Endodermal cell (in vitro differentiated cells): ENCODE results near the gene CELF1. TPM values are rescaled to one million over a fixed set of nuclear protein-coding genes. Genes with fewer than 3 reads are reported as not detected.

Experiments used
- DNase-seq: peaks from one replicate; pipeline ENCODE4 v3.0.0-alpha.2; 2017
- H3K27ac ChIP-seq: 2 replicates; pipeline ENCODE4 v1.5.1; 2013; ENCODE audit warnings: mild to moderate bottlenecking, low read depth, low read length, moderate library complexity
- H3K27me3 ChIP-seq: 2 replicates; pipeline ENCODE4 v1.6.1; 2013; ENCODE audit warnings: mild to moderate bottlenecking, low read length, moderate library complexity; ENCODE audit not compliant: insufficient read depth, control insufficient read depth, poor library complexity, severe bottlenecking
- H3K36me3 ChIP-seq: 2 replicates; pipeline ENCODE4 v1.7.0; 2013; ENCODE audit warnings: mild to moderate bottlenecking, low read length, moderate library complexity; ENCODE audit not compliant: control insufficient read depth, insufficient read depth
- H3K4me1 ChIP-seq: one replicate; pipeline ENCODE4 v1.7.0; 2013; ENCODE audit warnings: low read length; ENCODE audit not compliant: control insufficient read depth, insufficient read depth
- H3K4me3 ChIP-seq: 2 replicates; pipeline ENCODE4 v1.5.1; 2013; ENCODE audit warnings: mild to moderate bottlenecking, low read length, moderate library complexity
- H3K9ac ChIP-seq: 2 replicates; pipeline ENCODE4 v1.6.1; 2013; ENCODE audit warnings: mild to moderate bottlenecking, low read length, moderate library complexity; ENCODE audit not compliant: poor library complexity, severe bottlenecking; ENCODE audit errors: extremely low read depth
- H3K9me3 ChIP-seq: 2 replicates; pipeline ENCODE4 v1.6.1; 2013; ENCODE audit warnings: mild to moderate bottlenecking, low read length, moderate library complexity; ENCODE audit not compliant: control insufficient read depth
- H3K27ac Mint-ChIP-seq: 2 replicates; pipeline ENCODE4 v1.8.0; 2020; ENCODE audit warnings: mixed read lengths
- H3K27me3 Mint-ChIP-seq: 2 replicates; pipeline ENCODE4 v1.8.0; 2021; ENCODE audit warnings: mild to moderate bottlenecking, mixed read lengths; ENCODE audit not compliant: insufficient read depth
- H3K36me3 Mint-ChIP-seq: 2 replicates; pipeline ENCODE4 v1.8.0; 2020; ENCODE audit warnings: low read depth, mixed read lengths
- H3K4me1 Mint-ChIP-seq: 2 replicates; pipeline ENCODE4 v1.8.0; 2020; ENCODE audit warnings: mixed read lengths
- H3K4me3 Mint-ChIP-seq: 2 replicates; pipeline ENCODE4 v1.8.0; 2020; ENCODE audit warnings: mild to moderate bottlenecking, moderate library complexity, mixed read lengths
- H3K9me3 Mint-ChIP-seq: 2 replicates; pipeline ENCODE4 v1.8.0; 2020; ENCODE audit warnings: mild to moderate bottlenecking, mixed read lengths
- CTCF ChIP-seq: fragments of 200-600 bp; sonication (generic); conservative IDR thresholded peaks from 2 replicates; pipeline ENCODE4 v1.5.0; 2021; ENCODE audit warnings: antibody characterized with exemption, mild to moderate bottlenecking
- WGBS, 2 experiments: methylation state at CpG; one replicate each; pipeline versions ENCODE4 v1.1.5 to v1.1.7; 2013; ENCODE audit warnings: missing lambda C conversion rate in 2 of 2, mixed read lengths in 1 of 2; ENCODE audit not compliant: insufficient coverage in 1 of 2, insufficient read length in 1 of 2; 5-methylcytosine and 5-hydroxymethylcytosine counted together
- total RNA-seq, 2 donors: library from RNA; stranded (reverse); fragmentation: NEBNext Ultra II Directional in 1 of 2; extraction: Animal tissue kit (Norgen Biotek cat#: 25700) in 1 of 2; gene quantifications; 2 replicates in 1 of 2; 3 replicates in 1 of 2; pipeline ENCODE4 v1.2.1, GENCODE V29; 2021

Gene CELF1
- total RNA-seq, 2 donors from 2014 or later = 202 to 205 TPM

GRCh38 chr11:47418454-47419259 lies 134.3 kb downstream of the CELF1 start:
- Mint-ChIP-seq H3K9me3 (no peaks in the 10 kb centered on the region), H3K4me3 (no peak overlapping the region), H3K27me3 (no peaks in the 10 kb centered on the region), H3K36me3 (peaks cover 57% of the 10 kb centered on the region), H3K27ac (no peak overlapping the region), H3K4me1 (peaks cover 2% of the 10 kb centered on the region)
- H3K4me3 ChIP-seq = no peak overlapping the region
- peak; percentile 50 for DNase-seq
- no peak overlapping the region for H3K27ac ChIP-seq
- no peaks in the 10 kb centered on the region for H3K9me3 ChIP-seq
- no peak for TF ChIP-seq CTCF
- no peaks in the 10 kb centered on the region for H3K4me1 ChIP-seq
- WGBS, 2 experiments = 96% methylated on average over 21 to 23 of the region's 23 CpGs
- no peaks in the 10 kb centered on the region for H3K27me3 ChIP-seq
- peaks cover 52% of the 10 kb centered on the region for H3K36me3 ChIP-seq
- no peak overlapping the region for H3K9ac ChIP-seq

- H3K27ac ChIP-seq = no peak overlapping the region
- peak; percentile 44 for DNase-seq
- Mint-ChIP-seq H3K36me3 (peaks cover 57% of the 10 kb centered on the region), H3K4me3 (no peak overlapping the region), H3K9me3 (no peaks in the 10 kb centered on the region), H3K4me1 (peaks cover 2% of the 10 kb centered on the region), H3K27ac (peak overlapping the region; percentile 52), H3K27me3 (no peaks in the 10 kb centered on the region)
- TF ChIP-seq CTCF = no peak
- 89 to 95% methylated on average over 5 to 6 of the region's 6 CpGs for WGBS, 2 experiments
- no peak overlapping the region for H3K4me3 ChIP-seq
- peaks cover 43% of the 10 kb centered on the region for H3K36me3 ChIP-seq
- no peaks in the 10 kb centered on the region for H3K4me1 ChIP-seq
- no peak overlapping the region for H3K9ac ChIP-seq
- H3K9me3 ChIP-seq = no peaks in the 10 kb centered on the region
- no peaks in the 10 kb centered on the region for H3K27me3 ChIP-seq
Measured at GRCh38 chr11:47417712-47418111, 135.2 kb downstream of the CELF1 start.

- Histone ChIP-seq H3K4me3 (no peak overlapping the region), H3K9me3 (no peaks in the 10 kb centered on the region), H3K4me1 (no peaks in the 10 kb centered on the region), H3K36me3 (peaks cover 42% of the 10 kb centered on the region), H3K27ac (peak overlapping the region; percentile 44), H3K9ac (peak overlapping the region; percentile 6), H3K27me3 (no peaks in the 10 kb centered on the region)
- peak; percentile 81 for DNase-seq
- peaks cover 2% of the 10 kb centered on the region for H3K4me1 Mint-ChIP-seq
- H3K4me3 Mint-ChIP-seq = no peak overlapping the region
- no peak for TF ChIP-seq CTCF
- H3K27me3 Mint-ChIP-seq = no peaks in the 10 kb centered on the region
- WGBS, 2 experiments = 72 to 75% methylated on average over 8 to 12 of the region's 13 CpGs
- H3K36me3 Mint-ChIP-seq = peaks cover 48% of the 10 kb centered on the region
- no peaks in the 10 kb centered on the region for H3K9me3 Mint-ChIP-seq
- H3K27ac Mint-ChIP-seq = peak overlapping the region; percentile 52
Measured at GRCh38 chr11:47415949-47416472, 136.9 kb downstream of the CELF1 start.

Other genes starting within 250 kb of the CELF1 start
- gene MYBPC3, start 200.4 kb downstream of the CELF1 start, total RNA-seq = under 1 TPM in 1 of 2 donors, not detected in 1; 0.07 TPM
- gene SPI1, start 174.6 kb downstream of the CELF1 start, total RNA-seq = not detected
- 10 to 100 TPM; 34.7 to 40.4 TPM for gene SLC39A13, start 144.5 kb downstream of the CELF1 start, total RNA-seq
- 100 to 1,000 TPM; 152 to 175 TPM for gene PSMC3, start 126.7 kb downstream of the CELF1 start, total RNA-seq
- under 1 TPM; 0.40 to 0.64 TPM for gene RAPSN, start 104.0 kb downstream of the CELF1 start, total RNA-seq
- gene PTPMT1, start 12.5 kb upstream of the CELF1 start, total RNA-seq = 10 to 100 TPM; 55.8 to 65.0 TPM
- gene KBTBD4, start 25.8 kb upstream of the CELF1 start, total RNA-seq = 10 to 100 TPM; 13.7 to 14.8 TPM
- gene NDUFS3, start 25.9 kb upstream of the CELF1 start, total RNA-seq = 100 to 1,000 TPM; 104 to 106 TPM
- gene FAM180B, start 33.5 kb upstream of the CELF1 start, total RNA-seq = under 1 TPM in 1 of 2 donors, not detected in 1; 0.20 TPM
- gene C1QTNF4, start 41.3 kb upstream of the CELF1 start, total RNA-seq = 10 to 100 TPM in 1 of 2 donors, 1 to 10 TPM in 1; 6.9 to 10.5 TPM
- 100 to 1,000 TPM; 123 to 147 TPM for gene MTCH2, start 89.4 kb upstream of the CELF1 start, total RNA-seq
- gene AGBL2, start 162.2 kb upstream of the CELF1 start, total RNA-seq = 1 to 10 TPM; 5.0 to 8.7 TPM
- 100 to 1,000 TPM; 118 to 141 TPM for gene FNBP4, start 214.2 kb upstream of the CELF1 start, total RNA-seq